CD4-positive, alpha-beta T cell treated with Interleukin-2 at 100 ng/mL for 4 hours (primary cell): ENCODE data around the gene WDR11.

Source experiments
- DNase-seq: peaks from one replicate; pipeline ENCODE4 v3.0.0-alpha.2; 2020; ENCODE audit warnings: low spot score

The WDR11 gene, protein sequence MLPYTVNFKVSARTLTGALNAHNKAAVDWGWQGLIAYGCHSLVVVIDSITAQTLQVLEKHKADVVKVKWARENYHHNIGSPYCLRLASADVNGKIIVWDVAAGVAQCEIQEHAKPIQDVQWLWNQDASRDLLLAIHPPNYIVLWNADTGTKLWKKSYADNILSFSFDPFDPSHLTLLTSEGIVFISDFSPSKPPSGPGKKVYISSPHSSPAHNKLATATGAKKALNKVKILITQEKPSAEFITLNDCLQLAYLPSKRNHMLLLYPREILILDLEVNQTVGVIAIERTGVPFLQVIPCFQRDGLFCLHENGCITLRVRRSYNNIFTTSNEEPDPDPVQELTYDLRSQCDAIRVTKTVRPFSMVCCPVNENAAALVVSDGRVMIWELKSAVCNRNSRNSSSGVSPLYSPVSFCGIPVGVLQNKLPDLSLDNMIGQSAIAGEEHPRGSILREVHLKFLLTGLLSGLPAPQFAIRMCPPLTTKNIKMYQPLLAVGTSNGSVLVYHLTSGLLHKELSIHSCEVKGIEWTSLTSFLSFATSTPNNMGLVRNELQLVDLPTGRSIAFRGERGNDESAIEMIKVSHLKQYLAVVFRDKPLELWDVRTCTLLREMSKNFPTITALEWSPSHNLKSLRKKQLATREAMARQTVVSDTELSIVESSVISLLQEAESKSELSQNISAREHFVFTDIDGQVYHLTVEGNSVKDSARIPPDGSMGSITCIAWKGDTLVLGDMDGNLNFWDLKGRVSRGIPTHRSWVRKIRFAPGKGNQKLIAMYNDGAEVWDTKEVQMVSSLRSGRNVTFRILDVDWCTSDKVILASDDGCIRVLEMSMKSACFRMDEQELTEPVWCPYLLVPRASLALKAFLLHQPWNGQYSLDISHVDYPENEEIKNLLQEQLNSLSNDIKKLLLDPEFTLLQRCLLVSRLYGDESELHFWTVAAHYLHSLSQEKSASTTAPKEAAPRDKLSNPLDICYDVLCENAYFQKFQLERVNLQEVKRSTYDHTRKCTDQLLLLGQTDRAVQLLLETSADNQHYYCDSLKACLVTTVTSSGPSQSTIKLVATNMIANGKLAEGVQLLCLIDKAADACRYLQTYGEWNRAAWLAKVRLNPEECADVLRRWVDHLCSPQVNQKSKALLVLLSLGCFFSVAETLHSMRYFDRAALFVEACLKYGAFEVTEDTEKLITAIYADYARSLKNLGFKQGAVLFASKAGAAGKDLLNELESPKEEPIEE

DNA sequence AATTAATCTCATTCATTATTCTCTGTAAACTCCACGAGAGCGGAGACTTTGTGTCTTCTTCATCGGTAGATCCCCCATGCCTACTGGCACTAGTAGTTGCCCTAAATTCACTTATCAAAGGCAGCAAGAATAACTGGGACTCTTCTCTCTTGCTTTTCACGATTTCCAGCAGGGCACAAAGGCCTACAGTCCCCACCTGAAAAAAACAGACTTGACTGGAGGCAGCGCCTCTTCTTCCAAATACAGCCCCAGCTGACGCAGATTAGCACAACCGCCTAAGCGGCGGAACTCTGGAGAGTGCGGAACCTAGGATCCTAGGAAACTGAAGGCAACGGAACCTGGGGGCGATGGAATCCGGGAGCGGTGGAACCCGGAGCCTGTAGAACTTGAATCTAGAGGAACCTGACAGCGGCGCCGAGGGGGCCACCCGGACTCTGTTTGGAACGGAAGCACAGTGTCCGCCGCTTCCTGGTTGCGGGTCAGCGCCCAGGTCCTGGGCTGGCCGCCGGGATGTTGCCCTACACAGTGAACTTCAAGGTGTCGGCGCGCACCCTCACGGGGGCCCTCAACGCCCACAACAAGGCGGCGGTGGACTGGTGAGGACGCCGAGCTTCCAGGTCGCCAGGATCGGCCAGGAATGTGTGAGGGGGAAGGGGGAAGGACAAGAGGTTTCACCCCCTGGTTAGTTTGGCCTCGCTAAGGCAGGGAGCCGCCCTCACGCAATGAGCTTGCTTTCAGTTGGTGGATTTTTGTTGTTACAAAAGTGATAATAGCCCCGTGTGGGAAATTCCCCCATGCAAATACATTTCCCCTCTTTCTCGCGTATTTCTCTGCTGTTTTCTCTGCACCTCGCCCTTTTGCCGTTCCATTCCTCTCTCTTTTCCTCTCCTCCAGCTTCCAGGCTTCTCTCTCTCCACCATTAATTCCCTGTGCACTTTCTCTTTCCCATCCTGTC lies at the start of gene WDR11:
Gene WDR11 (plus strand): TSS at position 452 of the 955 bp plus-strand sequence. CDS start 59 bp downstream, at position 511.
- peak; percentile 74 for DNase-seq

DNA sequence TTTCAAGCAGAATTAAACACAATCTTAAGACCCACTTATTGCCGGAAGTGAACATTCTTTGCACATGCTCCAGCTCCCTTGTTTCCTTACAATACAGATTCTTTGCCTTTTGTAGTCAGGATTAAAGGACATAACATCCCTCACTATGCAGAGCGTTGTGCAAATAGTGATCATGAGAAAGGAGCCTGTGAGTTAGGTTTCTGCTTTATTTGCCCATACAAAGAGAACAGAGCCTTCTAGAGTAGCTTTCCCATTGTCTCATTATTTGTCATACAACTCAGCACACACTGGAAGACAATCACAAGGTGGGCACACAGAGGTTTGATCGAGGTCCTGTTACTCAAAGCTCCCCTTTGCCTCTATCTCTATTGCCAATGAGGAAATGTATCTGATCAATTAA lies 48.2 kb upstream of the WDR11 start:
- no peak for DNase-seq

DNA sequence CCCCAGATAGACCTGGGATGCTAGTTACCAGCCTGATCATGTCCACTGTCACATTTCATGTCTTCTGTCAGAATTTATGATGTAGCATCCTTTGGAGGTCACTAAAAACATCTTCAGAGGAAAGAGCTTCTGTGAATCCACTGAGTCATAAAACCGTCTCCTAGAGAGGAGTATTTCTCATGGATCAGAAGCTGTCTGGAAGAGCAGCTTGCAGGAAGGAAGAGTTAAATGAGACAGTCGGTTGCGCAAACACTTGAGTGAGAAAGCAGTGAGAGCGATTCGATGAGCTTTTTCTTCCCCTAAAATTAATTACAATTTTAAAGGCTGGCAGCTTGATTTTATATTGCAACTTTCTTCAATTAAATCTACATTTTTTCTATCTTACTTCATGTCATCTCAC lies 47.2 kb upstream of the WDR11 start:
- no peak for DNase-seq

DNA sequence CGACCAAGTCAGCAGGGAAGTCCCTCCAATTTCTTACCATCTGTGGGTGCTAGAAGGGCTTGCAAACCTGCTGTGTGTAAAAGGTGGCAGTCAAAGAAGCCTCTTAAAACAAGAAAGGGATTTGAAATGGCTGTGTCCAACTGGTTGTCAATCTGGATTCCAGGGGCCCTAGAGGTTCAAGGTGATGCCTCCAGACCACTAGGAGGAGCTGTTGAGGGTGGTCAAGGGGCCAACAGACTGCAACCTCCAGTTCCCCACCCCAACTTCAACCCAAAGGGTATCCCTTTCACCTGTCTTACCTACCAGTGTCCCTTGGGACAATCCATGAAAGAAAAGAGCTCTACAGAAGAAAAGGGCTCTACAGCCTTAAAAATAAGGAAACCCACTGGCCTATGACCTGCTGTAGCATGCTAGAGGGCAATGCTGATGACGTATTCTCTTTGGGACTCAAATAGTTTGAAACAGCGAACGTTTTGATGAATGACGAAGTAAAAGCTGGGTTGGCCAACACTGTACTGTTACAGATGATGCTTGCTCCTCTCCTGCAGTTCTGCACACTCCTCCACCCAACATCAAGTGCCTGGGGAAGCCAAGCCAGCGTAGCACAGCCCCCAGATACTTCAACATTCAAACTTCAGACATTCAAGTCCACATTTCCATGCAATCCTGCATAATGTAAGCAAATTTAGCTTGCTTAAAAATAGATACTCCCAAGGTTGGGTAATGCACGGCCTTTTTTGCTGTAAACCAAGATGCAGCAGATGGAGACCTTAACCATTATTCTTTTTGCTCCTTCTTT lies 45.9 kb upstream of the WDR11 start:
- no peak for DNase-seq

DNA sequence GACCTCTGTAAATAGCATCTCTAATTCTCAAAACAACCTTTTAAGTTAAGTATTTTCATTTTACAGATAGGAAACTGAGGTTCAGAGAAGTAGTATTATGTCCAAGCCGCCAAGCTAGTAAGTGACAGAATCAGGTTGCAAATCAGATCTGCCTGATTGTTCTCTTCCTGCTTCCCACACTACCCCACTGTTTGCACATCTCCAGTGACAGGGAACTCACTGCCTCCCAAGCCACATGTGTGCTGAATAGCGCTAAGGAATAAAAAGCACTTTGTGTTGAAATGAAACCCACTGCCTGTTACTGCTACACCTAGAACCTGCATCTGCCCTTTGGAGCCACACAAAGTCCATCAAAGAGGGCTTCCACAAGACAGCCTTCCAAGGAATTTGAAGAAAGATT lies 45.1 kb upstream of the WDR11 start:
- DNase-seq: no peak

DNA sequence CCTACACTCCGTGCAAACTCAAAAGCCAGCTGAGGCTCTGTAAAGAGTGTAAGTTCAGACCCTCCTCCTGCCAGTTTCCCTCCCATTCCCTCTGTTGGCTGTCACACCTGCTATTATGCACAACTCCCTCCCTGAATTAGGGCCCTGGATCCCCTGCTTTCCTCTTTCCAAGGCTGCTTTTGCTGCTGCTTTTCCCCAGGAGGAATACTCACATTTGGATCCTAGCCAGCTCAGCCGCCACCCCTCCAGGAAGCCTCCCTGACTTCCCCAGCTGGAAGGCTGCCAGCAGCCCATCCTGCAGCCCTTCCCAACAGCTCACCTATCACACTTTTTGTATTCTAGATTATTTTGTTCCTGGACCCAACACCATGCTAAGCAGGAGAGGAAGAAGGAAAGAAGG lies 40.9 kb upstream of the WDR11 start:
- DNase-seq: no peak

DNA sequence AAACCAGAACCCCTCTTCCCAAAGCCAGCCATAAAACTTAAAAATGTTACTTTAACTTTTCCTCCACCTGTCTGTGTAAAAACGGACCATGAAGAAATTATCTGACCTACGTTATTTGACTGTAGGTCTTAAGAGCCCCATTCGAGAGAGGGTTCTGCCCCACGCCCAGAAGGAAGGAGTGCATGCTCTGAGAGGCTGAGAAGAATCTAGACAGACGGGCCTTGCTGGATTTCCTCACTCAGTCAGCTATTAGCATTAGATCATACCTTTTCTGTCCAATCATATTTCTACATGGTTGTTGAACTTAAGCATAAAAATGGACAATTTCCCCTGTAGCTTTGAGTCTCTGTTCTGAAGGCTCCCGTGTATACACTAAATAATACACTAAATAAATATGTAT lies 38.1 kb upstream of the WDR11 start:
- no peak for DNase-seq

DNA sequence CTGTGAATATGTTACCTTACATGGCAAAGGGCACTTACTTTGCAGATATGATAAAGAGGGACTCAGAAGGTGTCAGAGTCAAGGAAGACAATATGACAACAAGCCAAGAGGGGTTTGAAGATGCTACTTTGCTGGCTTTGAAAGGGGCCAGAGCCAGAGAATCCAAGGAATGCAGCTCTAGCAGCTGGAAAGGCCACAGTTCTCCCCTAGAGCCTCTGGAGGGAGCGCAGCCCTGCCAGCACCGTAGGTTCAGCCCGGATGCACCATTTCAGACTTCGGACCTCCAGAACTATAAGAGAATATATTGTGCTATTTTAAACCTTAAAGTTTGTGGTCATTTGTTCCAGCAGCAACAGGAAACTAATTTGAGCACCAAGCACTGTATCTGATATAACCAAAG lies 32.9 kb upstream of the WDR11 start:
- DNase-seq: no peak

DNA sequence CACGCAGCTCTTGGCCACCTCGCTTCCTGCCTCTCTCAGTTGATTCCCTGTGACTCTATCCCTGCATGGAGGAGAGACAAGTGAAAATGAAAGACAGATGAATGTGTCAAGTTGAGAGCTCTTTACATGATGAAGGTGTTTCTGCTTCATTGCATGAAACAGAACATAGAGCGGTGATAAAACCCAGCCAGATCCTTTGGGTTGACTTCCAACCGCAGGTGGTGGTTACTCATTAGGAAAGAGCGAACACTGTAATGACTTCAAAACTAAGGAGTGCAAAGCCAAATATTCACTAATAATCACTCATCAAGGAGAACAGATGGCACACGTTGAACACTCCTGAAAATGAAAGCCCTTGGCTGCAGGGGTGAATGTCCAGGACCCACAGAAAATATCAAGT lies 31.8 kb upstream of the WDR11 start:
- DNase-seq: no peak

DNA sequence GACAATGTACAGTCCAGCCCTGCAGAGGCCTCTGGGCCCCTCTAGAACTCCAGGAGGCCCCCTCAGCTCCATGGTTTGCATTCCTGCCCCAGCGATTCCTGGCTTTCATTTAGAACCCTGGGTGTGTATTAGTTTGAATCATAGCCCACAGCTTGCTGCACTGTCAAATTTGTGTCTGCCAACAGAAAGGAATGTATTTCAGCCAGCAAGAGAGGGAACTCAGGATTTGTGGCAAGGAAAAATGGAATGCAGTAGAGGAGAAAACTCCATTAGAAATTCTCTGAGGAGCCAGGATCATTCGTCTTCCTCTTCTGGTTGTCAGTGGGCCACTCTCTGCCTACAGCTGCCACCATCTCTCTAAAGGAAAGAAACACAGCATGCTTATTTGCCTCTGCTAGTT lies 27.9 kb upstream of the WDR11 start:
- DNase-seq: no peak

DNA sequence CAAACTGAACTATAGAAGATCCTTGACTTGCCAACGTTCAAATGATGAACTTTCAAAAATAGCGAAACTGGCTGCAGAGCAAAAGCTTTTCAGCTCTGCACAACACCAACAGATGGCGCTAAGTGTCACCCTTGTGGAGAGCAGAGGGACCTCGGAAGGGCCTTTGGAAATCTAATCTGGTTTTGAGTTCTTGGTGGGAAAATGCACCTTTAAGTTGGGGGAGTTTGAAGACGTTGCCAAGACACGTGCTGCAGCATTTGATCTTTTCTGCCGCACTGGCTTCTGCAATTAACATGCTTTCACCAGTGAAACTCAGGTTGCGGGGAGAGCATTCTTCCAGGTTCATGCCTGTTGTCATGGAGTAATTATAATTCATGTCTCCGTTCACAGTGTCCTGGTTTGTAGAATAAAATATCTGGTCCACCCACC lies 26.3 kb upstream of the WDR11 start:
- DNase-seq: no peak

DNA sequence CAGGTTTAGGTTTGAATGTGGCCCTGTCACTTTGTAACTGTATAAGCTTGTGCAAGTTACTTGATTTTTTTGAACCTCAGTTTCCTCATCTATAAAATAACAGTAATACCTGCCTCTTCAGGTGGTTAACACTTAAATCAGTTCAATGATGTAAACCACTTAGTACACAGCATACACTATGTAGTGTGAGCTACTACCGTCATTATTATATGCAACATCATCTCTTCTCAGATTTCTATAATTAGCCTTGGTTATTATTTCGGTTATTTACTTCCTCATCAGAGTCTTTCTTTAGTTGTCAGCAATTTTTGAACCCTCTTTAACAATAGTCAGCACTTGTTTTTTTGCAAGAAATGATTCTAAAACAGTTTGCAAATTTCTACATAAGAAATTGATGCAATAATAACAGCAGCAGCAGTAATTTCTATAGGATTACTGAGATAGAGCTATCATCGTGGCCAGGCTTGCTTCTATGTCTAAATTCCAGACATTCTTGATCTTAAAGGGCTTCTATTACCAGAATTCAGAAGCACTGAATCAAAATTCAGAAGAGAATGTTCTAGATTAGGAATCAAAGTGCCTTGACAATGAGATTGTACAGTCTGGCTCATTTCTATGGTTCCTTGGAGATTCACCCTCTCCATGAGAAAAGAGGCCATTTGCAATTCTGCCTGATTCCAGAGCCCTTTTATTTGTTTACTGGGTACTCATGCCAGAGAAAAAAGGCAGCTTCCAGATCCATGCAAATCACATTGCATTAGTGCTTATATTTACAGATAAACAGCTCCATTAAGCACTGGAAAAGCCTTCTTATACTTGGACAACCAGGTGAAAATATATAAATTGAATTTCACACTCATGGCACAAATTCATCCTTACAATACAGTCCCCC lies 25.0 kb upstream of the WDR11 start:
- no peak for DNase-seq

DNA sequence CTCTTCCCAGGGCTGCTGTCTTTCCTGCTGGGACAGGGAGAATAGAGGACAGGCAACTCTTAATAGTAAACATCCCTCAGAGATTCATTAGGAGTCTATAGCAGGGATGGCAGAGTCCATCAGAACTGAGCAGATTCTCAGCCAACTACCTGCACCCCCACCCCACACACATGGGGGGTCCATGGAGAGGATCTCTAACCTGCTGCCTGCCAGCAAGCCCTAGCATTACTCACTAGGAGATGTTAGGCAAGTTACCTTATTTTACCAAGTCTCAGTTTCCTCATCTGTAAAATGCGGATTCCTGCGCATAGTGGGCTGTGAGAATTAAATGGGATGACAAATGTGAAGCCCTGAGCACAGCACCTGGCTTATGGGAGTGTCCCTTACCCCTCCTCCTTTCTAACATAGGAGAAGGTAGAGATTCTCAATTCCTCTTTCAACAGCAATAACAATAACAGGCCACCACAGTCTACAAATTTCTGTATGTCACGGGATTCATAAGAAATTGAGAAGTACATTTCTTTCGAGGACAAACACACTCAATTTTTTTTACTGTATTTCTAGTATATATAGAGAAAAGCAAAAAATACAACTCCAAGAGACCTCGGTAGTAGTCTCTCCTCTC lies 23.8 kb upstream of the WDR11 start:
- DNase-seq: no peak

DNA sequence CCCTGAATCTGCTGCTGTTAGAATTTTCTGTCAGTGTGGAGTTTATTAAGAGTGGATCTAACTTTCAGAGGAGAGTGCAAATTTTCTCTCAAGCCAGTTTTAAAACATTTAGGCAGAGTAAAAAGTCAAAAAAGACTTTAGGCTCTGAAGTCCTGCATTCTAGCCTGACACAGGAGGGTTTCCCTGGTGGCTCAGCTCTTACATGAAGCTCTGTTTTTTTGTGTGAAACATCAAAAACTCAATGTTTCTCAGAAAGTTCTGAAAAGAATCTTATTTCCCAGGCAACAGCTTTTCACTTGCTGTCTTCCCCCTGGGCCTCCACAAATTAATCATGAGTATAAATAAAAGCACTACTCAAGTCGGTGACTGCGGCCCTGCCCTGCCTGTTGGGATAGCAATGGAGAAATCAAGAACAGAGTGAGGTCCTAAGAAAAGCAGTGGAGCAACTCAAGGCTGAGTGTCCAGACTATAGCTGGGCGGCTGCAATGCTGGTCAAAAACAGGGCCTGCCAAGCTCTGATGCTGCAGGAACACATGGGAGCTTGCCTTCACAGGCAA lies 22.3 kb upstream of the WDR11 start:
- DNase-seq: no peak

DNA sequence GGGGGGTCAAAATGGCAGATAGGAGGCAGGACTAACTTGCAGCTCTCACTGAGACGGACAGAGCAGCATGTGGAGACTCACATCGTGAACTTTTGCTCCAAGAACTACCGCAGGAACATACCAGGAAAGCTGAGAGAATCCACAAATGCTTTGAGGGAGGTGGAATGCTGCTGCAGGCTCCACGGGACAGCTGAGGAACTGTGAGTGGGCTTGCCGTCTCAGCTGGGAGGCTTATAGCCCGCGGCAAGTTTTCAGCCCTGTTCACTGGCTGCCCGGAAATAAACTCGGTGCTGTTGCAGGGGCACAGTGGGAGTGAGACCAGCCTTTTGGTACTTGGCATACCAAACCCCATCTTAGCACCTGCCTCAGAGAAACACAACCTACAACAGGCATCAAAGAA lies 19.1 kb upstream of the WDR11 start:
- DNase-seq: no peak

DNA sequence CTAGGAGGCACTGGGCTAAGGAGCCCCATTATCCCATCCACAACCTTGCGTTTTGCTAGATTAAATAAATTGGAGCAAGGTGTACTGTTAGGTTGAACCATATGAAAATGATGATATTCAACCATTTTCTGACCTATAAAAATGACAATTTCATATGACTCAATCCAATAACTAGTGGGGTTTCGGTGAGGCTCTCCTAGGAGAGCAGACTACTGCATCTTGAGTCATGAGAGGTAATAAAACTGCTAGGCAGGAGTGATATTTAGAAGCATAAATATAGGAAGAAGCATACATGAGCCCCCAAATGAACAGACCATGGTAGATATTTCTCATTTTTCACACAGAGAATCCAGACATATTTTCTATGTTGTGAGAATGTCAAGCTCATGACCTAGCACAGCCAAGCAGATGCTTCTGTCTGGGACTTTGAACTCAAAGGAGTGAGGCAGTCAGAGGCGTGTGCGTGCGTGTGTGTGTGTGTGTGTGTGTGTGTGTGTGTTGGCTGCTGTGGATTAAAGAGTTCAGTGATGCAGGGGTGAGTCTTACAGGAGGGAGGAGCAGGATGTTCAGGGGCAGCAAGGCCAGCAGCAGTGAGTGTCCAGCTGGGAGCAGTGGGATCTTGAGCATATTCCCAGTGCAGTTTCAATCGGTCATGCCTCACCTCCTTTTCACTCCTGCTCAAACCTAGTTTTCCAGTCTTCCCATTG lies 17.8 kb upstream of the WDR11 start:
- no peak for DNase-seq

DNA sequence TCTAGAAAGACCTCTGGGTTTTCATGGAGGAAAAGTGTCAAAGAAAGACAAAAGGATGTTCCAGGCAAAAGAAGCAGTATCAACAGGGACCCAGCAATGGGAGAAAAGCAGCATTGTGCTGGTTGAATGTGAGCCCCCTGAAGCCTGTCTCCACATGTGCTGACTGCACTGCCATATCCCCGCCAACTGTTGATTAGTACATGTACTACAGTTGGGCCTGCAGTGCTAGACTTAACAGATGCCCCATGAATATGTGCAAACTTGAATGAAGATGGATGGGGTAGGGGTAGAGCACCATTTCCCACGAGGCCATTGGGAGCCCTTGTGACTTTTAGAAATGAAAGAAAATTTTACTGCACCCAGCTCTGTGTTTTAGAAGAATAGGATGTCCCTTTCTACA lies 15.6 kb upstream of the WDR11 start:
- DNase-seq: no peak

DNA sequence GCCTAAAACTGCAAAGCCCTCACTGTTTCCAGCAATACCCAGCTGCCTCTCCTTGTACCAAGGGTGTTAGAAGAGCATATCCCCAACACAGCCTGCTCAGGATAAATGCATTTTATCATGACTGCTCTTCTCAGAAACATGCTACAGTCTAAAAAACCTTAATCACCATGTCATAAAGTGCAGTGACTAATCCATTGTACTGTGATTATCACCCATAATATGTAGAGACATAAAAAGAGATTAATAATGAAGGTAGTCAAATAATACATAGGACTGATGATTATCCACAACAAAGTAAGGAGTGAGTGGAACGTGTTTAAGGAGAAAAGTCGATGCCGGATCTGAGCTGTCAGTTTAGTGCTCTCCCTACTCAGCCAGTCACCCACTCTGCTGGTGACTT lies 12.2 kb upstream of the WDR11 start:
- no peak for DNase-seq
